ENCODE measurements around the gene PLPPR3.

PLPPR3 gene

DNA sequence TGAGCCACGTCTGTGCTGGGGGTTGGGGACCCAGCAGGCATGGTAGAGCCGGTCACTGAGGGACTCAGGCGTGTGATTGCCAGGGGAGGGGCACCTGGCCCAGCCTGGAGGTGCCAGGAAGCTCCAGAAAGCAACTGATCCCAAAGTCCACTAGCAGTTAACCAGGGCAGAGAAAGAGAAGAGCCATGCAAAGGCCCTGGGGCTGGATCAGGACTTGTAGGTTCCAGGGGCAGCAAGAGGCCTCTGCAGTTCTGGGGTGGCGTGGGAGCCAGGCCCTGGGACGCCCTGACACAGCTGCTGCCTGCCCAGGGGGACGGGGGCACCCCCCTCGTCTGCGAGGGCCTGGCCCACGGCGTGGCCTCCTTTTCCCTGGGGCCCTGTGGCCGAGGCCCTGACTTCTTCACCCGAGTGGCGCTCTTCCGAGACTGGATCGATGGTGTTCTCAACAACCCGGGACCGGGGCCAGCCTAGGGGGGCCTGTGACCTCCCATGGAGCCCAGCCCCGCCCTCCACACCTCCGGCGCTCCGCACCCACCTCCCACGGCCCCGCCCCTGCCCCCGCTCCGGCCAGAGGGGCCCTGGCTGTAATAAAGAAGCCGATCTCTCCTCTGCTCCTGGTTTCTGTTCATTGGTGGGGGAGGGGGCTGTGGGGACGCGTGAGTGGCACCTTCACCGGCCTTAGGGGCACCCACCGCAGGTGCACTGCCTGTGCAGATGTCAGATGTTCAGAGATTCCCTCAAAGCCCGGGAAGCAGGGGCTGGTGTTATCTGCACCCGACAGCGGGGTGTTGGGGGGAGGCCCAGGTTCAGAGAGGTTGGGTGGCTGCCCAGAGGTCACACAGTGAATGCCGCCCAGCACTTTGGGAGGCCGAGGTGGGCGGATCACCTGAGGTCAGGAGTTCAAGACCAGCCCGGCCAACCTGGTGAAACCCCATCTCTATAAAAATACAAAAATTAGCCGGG, 9.9 kb upstream of the PLPPR3 start:
- TF ChIP-seq FOXK2 (IDR thresholded peaks at IDR 0.05) (no peak), HDGF (IDR thresholded peaks at IDR 0.05; ENCODE audit: borderline replicate concordance) (no peak), CTBP1 (IDR thresholded peaks at IDR 0.05; ENCODE audit: borderline replicate concordance) (no peak), SUZ12 (IDR thresholded peaks at IDR 0.05) (no peak), TARDBP (IDR thresholded peaks at IDR 0.05) (no peak), BHLHE40 (IDR thresholded peaks at IDR 0.05; ENCODE audit: borderline replicate concordance) (no peak), PKNOX1 (IDR thresholded peaks at IDR 0.05) (no peak)
- DNase-seq (ENCODE audit: extremely low spot score): no peak
- ChIA-PET CTCF (no interaction called here), POLR2A (no interaction called here)

DNA sequence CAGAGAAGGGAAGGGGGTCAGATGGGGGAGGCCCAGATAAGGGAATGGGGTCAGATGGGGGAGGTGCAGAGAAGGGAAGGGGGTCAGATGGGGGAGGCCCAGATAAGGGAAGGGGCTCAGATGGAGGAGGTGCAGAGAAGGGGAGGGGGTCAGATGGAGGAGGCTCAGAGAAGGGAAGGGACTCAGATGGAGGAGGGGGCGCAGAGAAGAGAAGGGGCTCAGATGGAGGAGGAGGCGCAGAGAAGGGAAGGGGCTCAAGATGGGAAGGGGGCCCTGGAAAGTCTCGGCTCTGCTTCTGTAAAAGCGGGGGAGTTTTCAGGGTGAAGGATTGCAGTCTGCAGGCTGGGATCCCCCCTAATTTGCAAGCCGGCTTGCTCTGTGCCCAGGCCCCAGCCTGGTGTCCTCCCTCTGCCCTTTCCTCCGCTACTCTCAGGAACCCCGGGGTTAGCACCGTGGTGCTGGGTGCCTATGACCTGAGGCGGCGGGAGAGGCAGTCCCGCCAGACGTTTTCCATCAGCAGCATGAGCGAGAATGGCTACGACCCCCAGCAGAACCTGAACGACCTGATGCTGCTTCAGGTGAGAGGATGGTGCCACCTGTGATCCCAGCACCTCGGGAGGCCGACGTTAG, 7.5 kb upstream of the PLPPR3 start:
- no peak for DNase-seq (ENCODE audit: extremely low spot score)
- ChIA-PET CTCF (no interaction called here), POLR2A (no interaction called here)
- no peak for TF ChIP-seq LEF1 (IDR thresholded peaks at IDR 0.05; ENCODE audit: borderline replicate concordance)
- TF ChIP-seq L3MBTL2 (conservative IDR thresholded peaks at IDR 0.05): no peak
- TF ChIP-seq PKNOX1 (IDR thresholded peaks at IDR 0.05): no peak
- no peak for TF ChIP-seq ZNF384 (IDR thresholded peaks at IDR 0.05)
- no peak for TF ChIP-seq FOXM1 (IDR thresholded peaks at IDR 0.05; ENCODE audit: borderline replicate concordance)
- TF ChIP-seq FOXA1 (IDR thresholded peaks at IDR 0.05): no peak
- no peak for TF ChIP-seq HDGF (IDR thresholded peaks at IDR 0.05; ENCODE audit: borderline replicate concordance)
- no peak for TF ChIP-seq SUZ12 (IDR thresholded peaks at IDR 0.05)

- TF ChIP-seq FOXA1 (IDR thresholded peaks at IDR 0.05) (no peak), ZNF384 (IDR thresholded peaks at IDR 0.05) (no peak), FOXK2 (IDR thresholded peaks at IDR 0.05) (no peak), ELF4 (IDR thresholded peaks at IDR 0.05) (no peak), ARNT (IDR thresholded peaks at IDR 0.05) (no peak), L3MBTL2 (conservative IDR thresholded peaks at IDR 0.05) (no peak), SUZ12 (IDR thresholded peaks at IDR 0.05) (no peak), CTBP1 (IDR thresholded peaks at IDR 0.05; ENCODE audit: borderline replicate concordance) (no peak), LEF1 (IDR thresholded peaks at IDR 0.05; ENCODE audit: borderline replicate concordance) (no peak), NFRKB (IDR thresholded peaks at IDR 0.05) (no peak)
- DNase-seq (ENCODE audit: extremely low spot score): no peak
- POLR2A ChIA-PET: interaction anchor here (1.3 kb wide), 1 partner anchor 31 kb away, joined by 3 read pairs; no protein-coding TSS in a partner anchor
- CTCF ChIA-PET: no interaction called here
Observed at GRCh38 chr19:827710-828321, 6.1 kb upstream of the PLPPR3 start, which contains the start of gene AZU1. TSS of gene AZU1 (plus strand) at chr19:827837. CDS start at chr19:827847, 10 bp downstream.

- no peak for DNase-seq (ENCODE audit: extremely low spot score)
- TF ChIP-seq FOXM1 (IDR thresholded peaks at IDR 0.05; ENCODE audit: borderline replicate concordance): no peak
- TF ChIP-seq ARNT (IDR thresholded peaks at IDR 0.05): no peak
- no peak for TF ChIP-seq SUZ12 (IDR thresholded peaks at IDR 0.05)
- TF ChIP-seq ZNF384 (IDR thresholded peaks at IDR 0.05): no peak
- no peak for TF ChIP-seq HDGF (IDR thresholded peaks at IDR 0.05; ENCODE audit: borderline replicate concordance)
- no peak for TF ChIP-seq TARDBP (IDR thresholded peaks at IDR 0.05)
- no peak for TF ChIP-seq BHLHE40 (IDR thresholded peaks at IDR 0.05; ENCODE audit: borderline replicate concordance)
- POLR2A ChIA-PET: interaction anchor here (1.3 kb wide), 1 partner anchor 31 kb away, joined by 3 read pairs; no protein-coding TSS in a partner anchor
- CTCF ChIA-PET: no interaction called here
Observed at GRCh38 chr19:827314-827709, 5.6 kb upstream of the PLPPR3 start.

- DNase-seq (ENCODE audit: extremely low spot score): no peak
- ChIA-PET POLR2A (no interaction called here), CTCF (no interaction called here)
- no peak for TF ChIP-seq ZNF384 (IDR thresholded peaks at IDR 0.05)
- no peak for TF ChIP-seq ELF4 (IDR thresholded peaks at IDR 0.05)
- no peak for TF ChIP-seq PKNOX1 (IDR thresholded peaks at IDR 0.05)
- no peak for TF ChIP-seq HDGF (IDR thresholded peaks at IDR 0.05; ENCODE audit: borderline replicate concordance)
- no peak for TF ChIP-seq LEF1 (IDR thresholded peaks at IDR 0.05; ENCODE audit: borderline replicate concordance)
- TF ChIP-seq BHLHE40 (IDR thresholded peaks at IDR 0.05; ENCODE audit: borderline replicate concordance): no peak
- TF ChIP-seq SUZ12 (IDR thresholded peaks at IDR 0.05): no peak
- TF ChIP-seq FOXK2 (IDR thresholded peaks at IDR 0.05): no peak
- no peak for TF ChIP-seq TARDBP (IDR thresholded peaks at IDR 0.05)
- no peak for TF ChIP-seq FOXA1 (IDR thresholded peaks at IDR 0.05)
- no peak for TF ChIP-seq FOXM1 (IDR thresholded peaks at IDR 0.05; ENCODE audit: borderline replicate concordance)
- TF ChIP-seq ARNT (IDR thresholded peaks at IDR 0.05): no peak
- TF ChIP-seq NFRKB (IDR thresholded peaks at IDR 0.05): no peak
- TF ChIP-seq SP1 (IDR thresholded peaks at IDR 0.05): no peak
- TF ChIP-seq CTBP1 (IDR thresholded peaks at IDR 0.05; ENCODE audit: borderline replicate concordance): no peak
- TF ChIP-seq L3MBTL2 (conservative IDR thresholded peaks at IDR 0.05): no peak
Observed at GRCh38 chr19:825897-826644, 4.3 kb upstream of the PLPPR3 start.
